ENCODE measurements around the gene MYO6. TPM values are rescaled to one million over a fixed set of nuclear protein-coding genes. Genes with fewer than 3 reads are reported as not detected.

MYO6 gene
- total and polyA plus RNA-seq, 3 donors from 2014 or later = 31.5 to 75.3 (median 69.2) TPM

- intact Hi-C loops (cut with DNase I; ENCODE audit: low total_unique reads) = no loop called here
- Histone ChIP-seq H3K27ac (no peak overlapping the region), H3K4me3 (no peak overlapping the region), H3K4me1 (no peaks in the 10 kb centered on the region), H3K9me3 (no peaks in the 10 kb centered on the region), H3K27me3 (no peaks in the 10 kb centered on the region), H3K36me3 (ENCODE audit: low read depth, missing control alignments) (no peaks in the 10 kb centered on the region)
- no peak for DNase-seq
- TF ChIP-seq CTCF (IDR thresholded peaks at IDR 0.05) (no peak), POLR2A (IDR thresholded peaks at IDR 0.05) (no peak)
- WGBS, 2 donors = 92 to 97% methylated on average over 2 of the region's 2 CpGs
These were observed 158.4 kb downstream of the MYO6 start for GRCh38 chr6:75907444-75907843.

GRCh38 chr6:75913040-75913439, 164.0 kb downstream of the MYO6 start:
- Histone ChIP-seq H3K27ac (no peak overlapping the region), H3K4me3 (no peak overlapping the region), H3K36me3 (ENCODE audit: low read depth, missing control alignments) (no peaks in the 10 kb centered on the region), H3K9me3 (no peaks in the 10 kb centered on the region), H3K27me3 (no peaks in the 10 kb centered on the region), H3K4me1 (no peaks in the 10 kb centered on the region)
- intact Hi-C loops (cut with DNase I; ENCODE audit: low total_unique reads) = no loop called here
- TF ChIP-seq CTCF (IDR thresholded peaks at IDR 0.05) (no peak), POLR2A (IDR thresholded peaks at IDR 0.05) (no peak)
- no peak for DNase-seq

GRCh38 chr6:75922226-75922625, 173.2 kb downstream of the MYO6 start:
- intact Hi-C loops (cut with DNase I; ENCODE audit: low total_unique reads) = no loop called here
- TF ChIP-seq POLR2A (IDR thresholded peaks at IDR 0.05) (no peak), CTCF (IDR thresholded peaks at IDR 0.05) (no peak)

GRCh38 chr6:75926293-75927168, 177.5 kb downstream of the MYO6 start:
- H3K4me3 ChIP-seq = no peak overlapping the region
- no peaks in the 10 kb centered on the region for H3K9me3 ChIP-seq
- 79 to 86% methylated on average over 5 of the region's 5 CpGs for WGBS, 2 donors
- intact Hi-C loops (cut with DNase I; ENCODE audit: low total_unique reads) = no loop called here
- no peak overlapping the region for H3K27ac ChIP-seq
- H3K27me3 ChIP-seq = no peaks in the 10 kb centered on the region
- H3K4me1 ChIP-seq = no peaks in the 10 kb centered on the region
- no peak for DNase-seq
- H3K36me3 ChIP-seq (ENCODE audit: low read depth, missing control alignments) = no peaks in the 10 kb centered on the region
- TF ChIP-seq POLR2A (IDR thresholded peaks at IDR 0.05) (no peak), CTCF (IDR thresholded peaks at IDR 0.05) (no peak)

More at GRCh38 chr6:75922226-75922625, 173.2 kb downstream of the MYO6 start:
- H3K4me3 ChIP-seq = no peak overlapping the region
- no peak overlapping the region for H3K27ac ChIP-seq
- no peaks in the 10 kb centered on the region for H3K9me3 ChIP-seq
- no peaks in the 10 kb centered on the region for H3K27me3 ChIP-seq
- no peaks in the 10 kb centered on the region for H3K36me3 ChIP-seq (ENCODE audit: low read depth, missing control alignments)
- DNase-seq = no peak
- no peaks in the 10 kb centered on the region for H3K4me1 ChIP-seq
